ENCODE results near the gene IGFBPL1. TPM values are rescaled to one million over a fixed set of nuclear protein-coding genes. Genes with fewer than 3 reads are reported as not detected.

Gene IGFBPL1
- total and polyA plus RNA-seq, 10 of the 15 experiments (the other 5 are each of a cell fraction or from before 2014, with no cell fraction given): 0.25 TPM; not detected in 9

DNA sequence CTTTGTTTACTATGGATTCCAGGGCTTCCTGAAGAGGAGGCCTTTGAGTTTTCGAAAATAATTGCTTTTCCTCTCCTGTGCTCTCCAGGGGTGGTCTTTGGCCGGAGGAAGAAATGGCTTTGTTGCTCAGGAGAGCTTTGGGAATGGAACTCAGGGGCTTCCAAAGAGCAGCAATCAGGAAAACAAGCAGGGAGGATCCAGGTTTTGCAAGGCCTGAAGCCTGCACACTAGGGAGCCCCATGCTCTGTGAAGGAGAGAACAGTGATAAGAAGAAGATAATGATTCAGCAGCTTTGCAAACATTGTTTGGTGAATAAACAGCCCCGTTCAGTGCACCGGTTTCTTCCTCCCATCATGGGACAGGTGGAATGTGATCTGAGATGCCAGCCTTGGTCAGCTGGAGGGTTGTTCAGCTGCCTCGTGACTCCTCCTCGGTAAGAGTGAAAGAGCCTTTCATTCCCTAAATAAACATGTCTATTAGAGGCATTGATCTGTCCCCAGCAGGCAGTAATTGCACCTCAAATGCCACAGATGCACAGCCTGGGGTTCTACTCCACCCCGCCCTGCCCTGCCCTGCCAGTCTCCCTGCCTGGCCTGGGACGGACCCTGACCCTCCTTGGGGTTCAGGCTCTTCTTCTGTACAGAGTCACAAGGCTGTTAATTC, 43.3 kb downstream of the IGFBPL1 start (continued):
- TF ChIP-seq, protein P1, sequence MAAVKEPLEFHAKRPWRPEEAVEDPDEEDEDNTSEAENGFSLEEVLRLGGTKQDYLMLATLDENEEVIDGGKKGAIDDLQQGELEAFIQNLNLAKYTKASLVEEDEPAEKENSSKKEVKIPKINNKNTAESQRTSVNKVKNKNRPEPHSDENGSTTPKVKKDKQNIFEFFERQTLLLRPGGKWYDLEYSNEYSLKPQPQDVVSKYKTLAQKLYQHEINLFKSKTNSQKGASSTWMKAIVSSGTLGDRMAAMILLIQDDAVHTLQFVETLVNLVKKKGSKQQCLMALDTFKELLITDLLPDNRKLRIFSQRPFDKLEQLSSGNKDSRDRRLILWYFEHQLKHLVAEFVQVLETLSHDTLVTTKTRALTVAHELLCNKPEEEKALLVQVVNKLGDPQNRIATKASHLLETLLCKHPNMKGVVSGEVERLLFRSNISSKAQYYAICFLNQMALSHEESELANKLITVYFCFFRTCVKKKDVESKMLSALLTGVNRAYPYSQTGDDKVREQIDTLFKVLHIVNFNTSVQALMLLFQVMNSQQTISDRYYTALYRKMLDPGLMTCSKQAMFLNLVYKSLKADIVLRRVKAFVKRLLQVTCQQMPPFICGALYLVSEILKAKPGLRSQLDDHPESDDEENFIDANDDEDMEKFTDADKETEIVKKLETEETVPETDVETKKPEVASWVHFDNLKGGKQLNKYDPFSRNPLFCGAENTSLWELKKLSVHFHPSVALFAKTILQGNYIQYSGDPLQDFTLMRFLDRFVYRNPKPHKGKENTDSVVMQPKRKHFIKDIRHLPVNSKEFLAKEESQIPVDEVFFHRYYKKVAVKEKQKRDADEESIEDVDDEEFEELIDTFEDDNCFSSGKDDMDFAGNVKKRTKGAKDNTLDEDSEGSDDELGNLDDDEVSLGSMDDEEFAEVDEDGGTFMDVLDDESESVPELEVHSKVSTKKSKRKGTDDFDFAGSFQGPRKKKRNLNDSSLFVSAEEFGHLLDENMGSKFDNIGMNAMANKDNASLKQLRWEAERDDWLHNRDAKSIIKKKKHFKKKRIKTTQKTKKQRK (IDR thresholded peaks at IDR 0.05; ENCODE audit: low read depth, low read length): no peak
- TF ChIP-seq, protein P2, sequence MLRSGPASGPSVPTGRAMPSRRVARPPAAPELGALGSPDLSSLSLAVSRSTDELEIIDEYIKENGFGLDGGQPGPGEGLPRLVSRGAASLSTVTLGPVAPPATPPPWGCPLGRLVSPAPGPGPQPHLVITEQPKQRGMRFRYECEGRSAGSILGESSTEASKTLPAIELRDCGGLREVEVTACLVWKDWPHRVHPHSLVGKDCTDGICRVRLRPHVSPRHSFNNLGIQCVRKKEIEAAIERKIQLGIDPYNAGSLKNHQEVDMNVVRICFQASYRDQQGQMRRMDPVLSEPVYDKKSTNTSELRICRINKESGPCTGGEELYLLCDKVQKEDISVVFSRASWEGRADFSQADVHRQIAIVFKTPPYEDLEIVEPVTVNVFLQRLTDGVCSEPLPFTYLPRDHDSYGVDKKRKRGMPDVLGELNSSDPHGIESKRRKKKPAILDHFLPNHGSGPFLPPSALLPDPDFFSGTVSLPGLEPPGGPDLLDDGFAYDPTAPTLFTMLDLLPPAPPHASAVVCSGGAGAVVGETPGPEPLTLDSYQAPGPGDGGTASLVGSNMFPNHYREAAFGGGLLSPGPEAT (IDR thresholded peaks at IDR 0.05; ENCODE audit: low read depth): no peak
- TF ChIP-seq POLR2A (IDR thresholded peaks at IDR 0.05; ENCODE audit: low read depth, low read length): no peak
- TF ChIP-seq SP1 (IDR thresholded peaks at IDR 0.05; ENCODE audit: low read depth, low read length): no peak

DNA sequence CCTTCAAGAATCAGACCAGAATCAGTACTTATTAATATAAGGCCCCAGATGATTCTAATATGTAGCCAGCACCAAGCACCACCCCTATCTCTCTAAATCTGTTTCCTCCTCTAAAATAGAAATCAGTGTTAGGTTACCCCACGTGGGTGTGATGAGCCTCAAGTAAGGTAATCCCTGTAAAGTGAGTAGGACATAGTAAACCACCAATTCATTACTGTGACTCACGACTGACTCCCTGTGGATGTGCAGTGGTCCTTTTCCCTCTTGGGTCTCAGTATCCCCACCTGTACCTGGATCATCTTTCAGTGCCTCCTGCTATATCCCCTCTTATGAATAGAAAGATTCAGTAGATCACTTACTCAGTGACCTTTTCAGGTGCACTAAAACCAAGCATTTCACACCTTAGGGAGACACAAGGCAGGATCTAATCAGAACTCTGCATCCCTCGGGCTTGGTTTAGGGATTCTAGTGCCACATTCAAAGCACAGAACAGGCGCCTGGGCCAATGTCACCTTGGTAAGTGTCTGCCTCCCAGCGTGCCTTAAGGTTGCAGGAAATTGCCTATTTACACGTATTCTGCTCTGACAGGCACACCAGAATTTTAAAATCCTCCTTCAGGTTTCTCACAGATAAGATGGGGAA, 43.9 kb downstream of the IGFBPL1 start:
- no TSS peak for BruUV-seq (replicated peaks)
- H3K4me2 ChIP-seq (ENCODE audit: control insufficient read depth, insufficient read depth): no peak overlapping the region
- no peak for DNase-seq (ENCODE audit: low read depth, low spot score)
- no peak overlapping the region for H3K4me3 ChIP-seq
- H3K4me1 ChIP-seq (ENCODE audit: control insufficient read depth, insufficient read depth, low read length): no peaks in the 10 kb centered on the region
- no peak overlapping the region for H3K27ac ChIP-seq (ENCODE audit: control insufficient read depth, insufficient read depth)
- ChIA-PET RAD21 (ENCODE audit: unreplicated experiment) (no interaction called here), CTCF (no interaction called here), SMC1A (ENCODE audit: uncharacterized antibody, unreplicated experiment) (no interaction called here), POLR2A (no interaction called here)
- FAIRE-seq: no peak
- in situ Hi-C loops (cut with MboI) (no loop called here), intact Hi-C loops (cut with micrococcal nuclease; ENCODE audit: unreplicated experiment) (no loop called here)
- 33% methylated on average over 6 of the region's 6 CpGs for WGBS (ENCODE audit: insufficient coverage, insufficient replicate concordance, low lambda C conversion rate, missing lambda C conversion rate)
- no peaks in the 10 kb centered on the region for H3K79me2 ChIP-seq (ENCODE audit: control insufficient read depth, insufficient read depth, low read length)
- H3K9ac ChIP-seq (ENCODE audit: control insufficient read depth, insufficient read depth, low read length): no peak overlapping the region
- no peak for ATAC-seq
- peaks cover 6% of the 10 kb centered on the region; the same call in 1 of the 3 replicates for H3K9me3 ChIP-seq (replicated peaks; ENCODE audit: control insufficient read depth, insufficient read depth, low read length)
- H3K36me3 ChIP-seq (ENCODE audit: control insufficient read depth in 2 of 2, insufficient read depth in 2 of 2, low read length in 1 of 2): no peaks in the 10 kb centered on the region
- H3K27me3 ChIP-seq (replicated peaks in 1 of 2; ENCODE audit: control insufficient read depth in 2 of 2, insufficient read depth in 2 of 2, low read length in 1 of 2): no peaks in the 10 kb centered on the region
- TF ChIP-seq, protein P3, sequence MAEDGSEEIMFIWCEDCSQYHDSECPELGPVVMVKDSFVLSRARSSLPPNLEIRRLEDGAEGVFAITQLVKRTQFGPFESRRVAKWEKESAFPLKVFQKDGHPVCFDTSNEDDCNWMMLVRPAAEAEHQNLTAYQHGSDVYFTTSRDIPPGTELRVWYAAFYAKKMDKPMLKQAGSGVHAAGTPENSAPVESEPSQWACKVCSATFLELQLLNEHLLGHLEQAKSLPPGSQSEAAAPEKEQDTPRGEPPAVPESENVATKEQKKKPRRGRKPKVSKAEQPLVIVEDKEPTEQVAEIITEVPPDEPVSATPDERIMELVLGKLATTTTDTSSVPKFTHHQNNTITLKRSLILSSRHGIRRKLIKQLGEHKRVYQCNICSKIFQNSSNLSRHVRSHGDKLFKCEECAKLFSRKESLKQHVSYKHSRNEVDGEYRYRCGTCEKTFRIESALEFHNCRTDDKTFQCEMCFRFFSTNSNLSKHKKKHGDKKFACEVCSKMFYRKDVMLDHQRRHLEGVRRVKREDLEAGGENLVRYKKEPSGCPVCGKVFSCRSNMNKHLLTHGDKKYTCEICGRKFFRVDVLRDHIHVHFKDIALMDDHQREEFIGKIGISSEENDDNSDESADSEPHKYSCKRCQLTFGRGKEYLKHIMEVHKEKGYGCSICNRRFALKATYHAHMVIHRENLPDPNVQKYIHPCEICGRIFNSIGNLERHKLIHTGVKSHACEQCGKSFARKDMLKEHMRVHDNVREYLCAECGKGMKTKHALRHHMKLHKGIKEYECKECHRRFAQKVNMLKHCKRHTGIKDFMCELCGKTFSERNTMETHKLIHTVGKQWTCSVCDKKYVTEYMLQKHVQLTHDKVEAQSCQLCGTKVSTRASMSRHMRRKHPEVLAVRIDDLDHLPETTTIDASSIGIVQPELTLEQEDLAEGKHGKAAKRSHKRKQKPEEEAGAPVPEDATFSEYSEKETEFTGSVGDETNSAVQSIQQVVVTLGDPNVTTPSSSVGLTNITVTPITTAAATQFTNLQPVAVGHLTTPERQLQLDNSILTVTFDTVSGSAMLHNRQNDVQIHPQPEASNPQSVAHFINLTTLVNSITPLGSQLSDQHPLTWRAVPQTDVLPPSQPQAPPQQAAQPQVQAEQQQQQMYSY (CRISPR knock-in tag; IDR thresholded peaks at IDR 0.05): no peak
- H2AFZ ChIP-seq (ENCODE audit: control insufficient read depth, low read depth, low read length): no peak overlapping the region
- H4K20me1 ChIP-seq (ENCODE audit: control insufficient read depth, insufficient read depth): no peaks in the 10 kb centered on the region
